ENCODE results near the gene CYTH3.
A peak's percentile ranks its signal among the peaks of the same experiment; 100 is the strongest.
"Not testable (repeated sequence)": the region's sequence is repeated elsewhere in the genome, so short reads cannot be mapped to it uniquely, and the experiment has no call there.

Gene CYTH3, protein sequence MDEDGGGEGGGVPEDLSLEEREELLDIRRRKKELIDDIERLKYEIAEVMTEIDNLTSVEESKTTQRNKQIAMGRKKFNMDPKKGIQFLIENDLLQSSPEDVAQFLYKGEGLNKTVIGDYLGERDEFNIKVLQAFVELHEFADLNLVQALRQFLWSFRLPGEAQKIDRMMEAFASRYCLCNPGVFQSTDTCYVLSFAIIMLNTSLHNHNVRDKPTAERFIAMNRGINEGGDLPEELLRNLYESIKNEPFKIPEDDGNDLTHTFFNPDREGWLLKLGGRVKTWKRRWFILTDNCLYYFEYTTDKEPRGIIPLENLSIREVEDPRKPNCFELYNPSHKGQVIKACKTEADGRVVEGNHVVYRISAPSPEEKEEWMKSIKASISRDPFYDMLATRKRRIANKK

DNA sequence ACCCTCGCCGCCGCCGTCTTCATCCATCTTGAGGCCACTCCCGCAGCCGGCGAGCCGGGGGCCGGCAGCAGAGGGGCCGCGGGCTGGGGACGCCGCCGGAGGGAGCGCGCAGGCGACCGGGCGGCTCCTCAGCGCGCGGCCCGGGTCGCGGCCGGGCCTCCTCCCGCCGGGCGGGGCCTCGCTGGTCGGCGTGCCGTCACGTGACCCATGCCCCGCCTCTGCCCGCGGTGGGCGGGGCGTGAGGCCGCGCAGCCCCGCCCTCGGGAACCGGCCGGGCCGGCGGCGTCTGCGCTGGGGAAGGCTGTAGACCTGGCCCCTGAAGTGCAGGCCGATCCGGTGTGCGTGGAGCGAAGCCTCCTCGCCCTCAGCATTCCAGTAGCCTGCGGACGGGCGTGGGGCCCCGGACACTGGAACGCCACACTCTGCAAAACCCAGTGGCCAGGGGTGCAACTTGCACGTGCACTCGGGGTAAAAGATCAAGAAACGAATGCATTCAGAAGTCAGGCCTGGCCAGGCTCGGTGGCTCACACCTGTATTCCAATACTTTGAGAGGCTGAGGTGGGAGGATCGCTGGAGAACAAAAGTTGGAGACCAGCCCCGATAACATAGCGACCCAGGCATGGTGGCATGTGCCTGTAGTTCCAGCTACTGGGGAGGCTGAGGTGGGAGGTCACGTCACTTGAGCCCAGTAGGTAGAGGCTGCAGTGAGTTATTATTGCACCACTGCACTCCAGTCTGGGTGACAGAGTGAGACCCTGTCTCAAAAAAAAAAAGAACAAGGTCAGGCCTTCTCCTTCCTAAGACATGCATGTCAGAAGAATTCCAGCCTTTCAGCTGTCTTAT is at the start of gene CYTH3:
Gene CYTH3 (minus strand): TSS at position 144 of the 843 bp plus-strand sequence. CDS start 117 bp downstream, at position 27.
- peak; percentile 40 to 57 (median 54) for DNase-seq (ENCODE audit: low read depth in 4 of 4, low spot score in 1 of 4)

GRCh38 chr7:6320791-6321190 is 48.4 kb upstream of the CYTH3 start:
- DNase-seq (ENCODE audit: low read depth in 4 of 4, low spot score in 1 of 4): no peak

DNA sequence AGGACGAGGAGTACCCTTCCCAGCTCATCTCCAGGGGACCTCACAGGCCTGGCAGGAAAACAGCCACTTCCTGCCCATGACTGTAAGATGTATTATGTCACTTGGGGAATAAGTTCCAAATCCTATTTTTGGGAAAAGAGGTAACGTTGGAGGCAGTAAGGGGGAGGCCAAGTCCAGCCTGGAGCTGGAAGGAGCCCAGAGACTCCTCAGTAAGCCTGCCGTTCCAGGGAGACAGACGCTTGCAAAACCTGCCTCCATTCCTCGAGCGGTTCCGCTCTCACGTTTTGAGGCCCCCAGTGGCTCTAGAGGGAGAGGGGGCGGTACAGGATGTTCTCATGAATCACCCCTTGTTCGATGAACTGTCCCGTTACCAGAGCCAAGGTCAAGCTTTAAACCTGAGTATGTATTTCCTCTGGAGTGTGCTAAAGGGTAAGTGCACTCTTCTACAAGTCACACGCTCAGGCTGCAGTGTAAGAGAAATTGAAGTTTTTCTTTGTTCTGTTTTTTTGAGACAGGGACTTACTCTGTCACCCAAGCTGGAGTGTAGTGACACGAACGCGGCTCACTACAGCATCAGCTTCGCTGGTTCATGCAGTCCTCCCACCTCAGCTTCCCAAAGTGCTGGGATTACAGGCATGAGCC is 45.5 kb upstream of the CYTH3 start:
- DNase-seq (ENCODE audit: low read depth in 4 of 4, low spot score in 1 of 4): no peak

- DNase-seq (ENCODE audit: low read depth in 4 of 4, low spot score in 1 of 4): no peak
Observed at GRCh38 chr7:6316226-6316625, 43.8 kb upstream of the CYTH3 start.

- no peak for DNase-seq (ENCODE audit: low read depth in 4 of 4, low spot score in 1 of 4)
Observed at GRCh38 chr7:6315746-6316145, 43.3 kb upstream of the CYTH3 start.

- no peak for DNase-seq (ENCODE audit: low read depth in 4 of 4, low spot score in 1 of 4)
Observed at GRCh38 chr7:6310271-6310993, 38.0 kb upstream of the CYTH3 start.

DNA sequence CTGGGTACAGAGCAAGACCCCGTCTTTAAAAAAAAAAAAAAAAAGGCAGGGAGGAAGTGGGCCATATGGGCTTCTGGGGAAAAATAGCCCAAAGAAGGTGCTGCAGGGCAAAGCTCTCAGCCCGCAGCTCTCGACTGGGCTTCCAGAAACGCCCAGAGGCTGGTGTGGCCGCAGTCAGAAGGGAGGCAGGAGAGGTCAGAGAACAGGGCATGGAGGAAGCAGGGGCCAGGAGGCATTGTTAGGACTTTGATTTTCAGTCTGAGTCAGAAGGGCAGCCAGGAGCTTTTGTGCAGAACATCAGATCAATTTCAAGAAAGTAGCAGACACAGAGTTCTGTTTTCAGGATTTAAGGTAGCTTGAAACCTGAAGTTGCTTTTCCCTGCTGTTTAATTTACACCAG is 35.3 kb upstream of the CYTH3 start:
- no peak for DNase-seq (ENCODE audit: low read depth in 4 of 4, low spot score in 1 of 4)

DNA sequence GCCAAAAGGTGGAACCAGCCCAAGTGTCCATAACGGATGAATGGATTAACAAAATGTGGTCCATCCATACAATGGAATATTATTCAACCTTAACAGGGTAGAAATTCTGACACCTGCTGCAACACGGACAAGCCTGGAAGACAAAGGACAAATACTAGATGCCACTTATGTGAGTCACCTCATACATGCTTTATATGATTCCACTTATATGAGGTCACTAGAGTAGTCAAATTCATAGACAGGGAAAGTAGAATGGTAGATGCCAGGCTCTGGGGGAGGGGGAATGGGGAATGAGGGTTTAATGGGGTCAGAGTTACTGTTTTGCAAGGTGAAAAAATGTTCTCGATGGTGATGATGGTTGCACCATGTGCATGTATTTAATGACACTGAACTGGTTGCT is 34.0 kb upstream of the CYTH3 start:
- no peak for DNase-seq (ENCODE audit: low read depth in 4 of 4, low spot score in 1 of 4)

DNA sequence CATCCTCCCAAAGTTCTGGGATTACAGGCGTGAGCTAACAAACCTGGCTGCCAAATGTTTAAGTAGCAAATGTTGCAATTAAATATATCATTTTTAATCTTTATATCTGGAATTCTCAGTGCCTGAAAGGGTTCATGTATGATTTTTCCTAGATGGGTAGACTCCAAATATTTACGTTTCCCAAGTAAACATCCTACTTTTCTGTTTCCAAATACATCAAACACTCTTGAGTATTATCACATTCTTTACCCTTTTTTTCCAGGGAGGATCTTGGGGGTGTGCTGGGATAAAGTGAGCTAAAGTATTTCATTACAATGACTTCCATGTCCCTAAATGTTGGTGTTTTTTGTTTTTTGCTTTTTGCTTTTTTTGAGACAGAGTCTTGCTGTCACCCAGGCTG is 32.9 kb upstream of the CYTH3 start:
- DNase-seq (ENCODE audit: low read depth in 4 of 4, low spot score in 1 of 4): no peak

GRCh38 chr7:6301446-6301845 is 29.0 kb upstream of the CYTH3 start:
- not testable (repeated sequence) for DNase-seq (ENCODE audit: low read depth in 4 of 4, low spot score in 1 of 4)

- DNase-seq (ENCODE audit: low read depth in 4 of 4, low spot score in 1 of 4): no peak
Observed at GRCh38 chr7:6299774-6300173, 27.4 kb upstream of the CYTH3 start.

GRCh38 chr7:6294839-6295238 is 22.4 kb upstream of the CYTH3 start:
- DNase-seq (ENCODE audit: low read depth in 4 of 4, low spot score in 1 of 4): no peak

GRCh38 chr7:6293202-6293601 is 20.8 kb upstream of the CYTH3 start:
- DNase-seq (ENCODE audit: low read depth in 4 of 4, low spot score in 1 of 4): no peak

DNA sequence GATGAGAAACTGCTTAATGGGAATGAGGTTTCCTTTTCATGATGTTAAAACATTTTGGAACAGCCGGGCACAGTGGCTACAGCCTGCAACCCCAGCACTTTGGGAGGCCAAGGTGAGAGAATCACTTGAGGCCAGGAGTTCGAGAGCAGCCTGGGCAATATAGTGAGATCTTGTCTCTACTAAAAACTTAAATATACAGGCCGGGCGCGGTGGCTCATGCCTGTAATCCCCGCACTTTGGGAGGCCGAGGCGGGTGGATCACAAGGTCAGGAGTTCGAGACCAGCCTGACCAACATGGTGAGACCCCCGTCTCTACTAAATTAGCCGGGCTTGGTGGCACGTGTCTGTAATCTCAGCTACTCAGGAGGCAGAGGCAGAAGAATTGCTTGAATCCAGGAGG is 19.5 kb upstream of the CYTH3 start:
- DNase-seq (ENCODE audit: low read depth in 4 of 4, low spot score in 1 of 4): not testable (repeated sequence)

DNA sequence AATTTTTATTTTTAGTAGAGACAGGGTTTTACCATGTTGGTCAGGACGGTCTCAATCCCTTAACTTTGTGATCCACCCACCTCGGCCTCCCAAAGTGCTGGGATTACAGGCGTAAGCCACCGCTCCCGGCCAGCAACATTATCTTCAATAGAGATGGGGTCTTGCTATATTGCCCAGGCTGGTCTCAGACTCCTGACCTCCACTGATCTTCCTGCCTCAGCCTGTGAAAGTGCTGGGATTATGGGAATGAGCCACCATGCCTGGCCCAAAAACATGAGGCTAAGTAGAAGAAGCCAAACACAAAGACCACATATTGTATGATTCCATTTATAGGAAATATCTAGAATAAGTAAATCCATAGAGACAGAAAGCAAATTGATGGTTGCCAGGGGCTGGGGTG is 19.1 kb upstream of the CYTH3 start:
- DNase-seq (ENCODE audit: low read depth in 4 of 4, low spot score in 1 of 4): no peak

GRCh38 chr7:6290319-6290741 is 17.9 kb upstream of the CYTH3 start:
- no peak for DNase-seq (ENCODE audit: low read depth in 4 of 4, low spot score in 1 of 4)

DNA sequence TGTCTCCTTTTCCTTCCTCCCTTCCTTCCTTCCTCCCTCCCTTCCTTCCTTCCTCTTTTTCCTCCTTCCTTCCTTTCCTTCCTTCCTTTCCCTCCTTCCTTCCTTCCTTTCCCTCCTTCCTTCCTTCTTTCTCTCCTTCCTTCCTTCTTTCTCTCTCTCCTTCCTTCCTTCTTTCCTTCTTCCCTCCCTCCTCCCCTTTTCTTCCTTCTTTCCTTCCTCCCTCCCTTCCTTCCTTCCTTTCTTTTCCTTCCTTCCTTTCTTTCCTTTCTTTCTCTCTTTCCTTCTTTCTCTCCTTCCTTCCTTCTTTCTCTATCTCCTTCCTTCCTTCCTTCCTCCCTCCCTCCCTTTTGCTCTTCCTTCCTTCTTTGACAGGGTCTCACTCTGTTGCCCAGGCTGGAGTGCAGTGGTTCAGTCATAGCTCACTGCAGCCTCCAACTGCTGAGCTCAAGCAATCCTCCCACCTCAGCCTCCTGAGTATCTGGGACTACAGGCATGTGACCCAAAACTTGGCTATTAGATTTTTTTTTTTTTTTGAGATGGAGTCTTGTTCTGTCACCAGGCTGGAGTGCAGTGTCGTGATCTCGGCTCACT is 15.9 kb upstream of the CYTH3 start:
- no peak for DNase-seq (ENCODE audit: low read depth in 4 of 4, low spot score in 1 of 4)

- DNase-seq (ENCODE audit: low read depth in 4 of 4, low spot score in 1 of 4): no peak
Observed at GRCh38 chr7:6286486-6286885, 14.1 kb upstream of the CYTH3 start.

DNA sequence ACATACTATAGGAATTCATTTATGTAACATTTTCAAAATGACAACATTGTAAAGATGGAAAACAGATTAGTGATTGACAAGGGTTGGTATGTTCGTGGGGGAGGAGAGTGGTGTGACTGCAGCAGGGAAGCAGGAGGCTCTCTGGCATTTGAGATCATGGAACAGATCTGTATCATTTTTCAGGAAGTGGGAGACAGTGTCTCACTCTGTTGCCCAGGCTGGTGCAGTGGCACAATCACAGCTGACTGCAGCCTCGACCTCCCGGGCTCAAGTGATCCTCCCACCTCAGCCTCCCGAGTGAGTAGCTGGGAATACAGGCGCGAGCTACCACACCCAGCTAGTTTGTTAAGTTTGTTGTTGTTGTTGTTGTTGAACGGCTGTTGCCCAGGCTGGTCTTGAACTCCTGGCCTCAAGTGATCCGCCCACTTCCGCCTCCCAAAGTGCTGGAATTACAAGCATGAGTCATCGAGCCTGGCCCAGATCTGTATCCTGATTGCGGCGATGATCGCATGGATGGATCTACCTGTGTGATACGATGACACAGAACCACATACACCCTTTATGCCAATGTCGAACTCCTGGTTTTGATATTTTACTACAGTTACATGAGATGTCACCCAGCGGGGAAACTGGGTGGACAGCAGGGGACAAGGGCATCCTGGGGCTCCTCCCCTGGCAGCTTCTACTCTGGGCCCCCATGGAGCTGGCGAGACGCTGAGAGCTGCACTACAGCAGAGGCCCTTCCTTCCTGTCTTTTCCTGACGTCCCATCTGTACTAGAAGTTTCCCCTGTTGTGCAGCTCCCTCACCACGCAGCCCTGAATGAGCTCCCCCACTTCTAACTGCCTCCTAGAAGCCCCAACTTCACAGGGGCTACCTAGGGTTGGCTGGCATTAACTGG is 12.3 kb upstream of the CYTH3 start:
- no peak for DNase-seq (ENCODE audit: low read depth in 4 of 4, low spot score in 1 of 4)

- no peak for DNase-seq (ENCODE audit: low read depth in 4 of 4, low spot score in 1 of 4)
Observed at GRCh38 chr7:6284055-6284400, 11.6 kb upstream of the CYTH3 start.
